GM21515 (cell line): Measurements from ENCODE around the gene MS4A18.

Experiments used
- ATAC-seq: cut with Tn5 transposase; IDR thresholded peaks from one replicate; pipeline ENCODE4 v1.9.1; 2021; ENCODE audit not compliant: unreplicated experiment

MS4A18 gene

GRCh38 chr11:60785136-60785535 lies 60.6 kb downstream of the MS4A18 start, which contains the start of gene MS4A10:
MS4A10 (plus strand) TSS chr11:60785333; CDS start chr11:60790336, 5,003 bp downstream.
- ATAC-seq, result no peak

DNA sequence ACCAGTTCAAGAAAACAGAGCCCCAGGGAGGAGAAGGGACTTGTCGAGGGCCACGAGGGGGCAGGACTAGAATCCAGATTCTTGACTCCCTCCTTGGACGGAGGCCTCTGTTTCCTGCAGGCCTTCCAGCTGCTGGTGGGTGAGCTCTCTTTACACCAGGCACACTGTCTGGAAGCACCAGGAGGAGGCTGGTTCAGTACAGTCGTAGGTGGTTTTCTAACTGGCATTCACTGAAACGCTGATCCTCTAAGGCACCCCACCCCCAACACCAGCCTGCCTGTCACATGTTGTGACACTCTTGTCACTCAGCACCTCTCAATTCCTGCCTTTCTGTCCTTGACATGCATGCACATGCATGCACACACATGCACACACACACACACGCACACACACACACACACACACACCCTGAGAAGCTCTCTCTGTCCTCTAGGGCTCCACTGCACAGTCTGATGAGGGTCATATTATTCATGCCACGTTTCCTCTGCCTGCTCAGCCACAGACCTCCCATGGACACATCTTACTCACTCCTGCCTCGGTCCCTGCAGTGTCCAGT lies 61.4 kb downstream of the MS4A18 start:
- ATAC-seq, result no peak

DNA sequence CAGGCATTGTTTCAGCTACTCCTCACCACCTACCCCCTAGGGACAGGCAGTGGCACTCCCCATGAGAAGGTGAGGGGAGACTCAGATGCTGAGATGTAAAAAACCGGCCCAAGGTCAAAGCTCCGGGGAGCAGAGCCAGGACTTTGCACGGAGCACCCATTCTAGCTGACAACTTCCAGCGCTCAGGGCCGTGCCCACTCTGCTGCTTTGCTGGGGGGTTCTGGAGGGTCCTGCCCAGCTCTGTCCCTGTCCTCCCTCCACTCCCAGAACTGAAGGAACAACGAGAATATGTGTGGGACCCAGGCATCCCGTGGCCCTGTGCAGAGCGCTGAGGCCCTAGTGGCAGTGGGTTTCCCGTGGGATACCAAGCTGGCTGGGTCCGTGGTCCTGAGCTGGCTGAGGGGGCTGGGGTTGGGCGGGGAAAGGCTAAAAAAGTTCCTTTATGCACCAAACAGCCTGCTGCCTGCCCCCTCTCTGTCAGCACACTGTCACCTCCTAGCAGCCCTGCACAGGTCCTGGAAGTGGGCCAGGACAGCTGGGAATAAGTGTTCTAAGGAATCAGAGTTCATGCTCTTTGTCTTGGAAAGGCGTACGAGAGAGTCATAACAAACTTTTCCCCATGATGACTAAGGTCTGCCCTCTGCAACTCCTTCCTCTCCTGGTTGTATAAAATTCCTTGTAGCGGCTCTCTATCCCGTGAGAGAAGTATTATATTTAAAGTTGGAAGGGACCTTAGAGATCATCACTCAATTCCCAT lies 62.5 kb downstream of the MS4A18 start:
- no peak for ATAC-seq

DNA sequence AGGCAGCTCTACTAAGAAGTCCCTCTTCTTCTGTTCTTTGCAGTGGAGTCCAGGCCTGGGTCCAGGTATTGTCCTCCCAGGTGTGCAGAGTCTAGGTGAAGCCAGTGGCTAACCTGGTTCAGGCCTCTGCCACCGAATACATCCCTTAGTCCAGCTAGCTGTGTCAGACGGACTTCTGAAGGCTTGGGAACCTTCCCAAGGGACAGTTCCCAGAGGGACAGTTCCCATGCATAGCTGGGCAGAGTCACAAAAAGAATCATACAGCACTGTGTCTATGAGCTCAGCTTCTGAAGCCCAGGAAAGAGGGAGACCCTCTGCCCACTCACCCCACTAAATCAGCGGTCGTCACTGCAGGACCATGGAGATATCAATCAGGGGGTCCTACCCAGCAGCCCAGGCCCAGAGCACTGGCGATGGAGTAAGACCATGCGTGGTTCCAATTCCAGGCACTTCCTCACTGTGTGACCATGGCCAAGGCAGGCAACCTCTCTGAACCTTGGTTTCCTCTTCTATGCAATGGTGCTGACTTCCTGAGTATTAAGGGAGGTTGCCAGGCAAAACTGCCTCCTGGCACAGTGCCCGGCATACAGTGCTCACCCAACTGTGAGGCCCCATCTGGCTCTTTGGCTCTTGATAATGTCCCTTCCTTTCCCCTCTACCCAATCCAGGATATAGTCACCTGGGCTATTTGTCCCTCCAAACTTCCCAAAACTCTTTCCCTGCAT lies 64.0 kb downstream of the MS4A18 start:
- ATAC-seq, result no peak

DNA sequence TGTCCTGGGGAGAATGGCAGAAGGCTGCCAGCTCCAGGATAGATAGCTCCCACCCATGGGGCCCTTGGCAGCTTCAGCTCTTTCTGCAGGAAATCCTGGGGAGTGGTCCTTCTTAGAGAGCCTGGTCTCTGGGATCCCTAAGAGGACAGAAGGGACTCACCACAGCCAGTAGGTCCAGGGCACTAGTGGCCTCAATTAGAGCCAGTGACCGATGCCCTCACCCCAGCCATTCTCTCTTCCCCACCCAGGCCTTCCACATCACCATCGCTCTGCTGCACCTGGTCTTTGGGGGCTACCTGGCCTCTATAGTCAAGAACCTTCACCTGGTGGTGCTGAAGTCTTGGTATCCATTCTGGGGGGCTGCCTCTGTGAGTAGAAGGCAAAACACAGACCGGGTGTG lies 66.2 kb downstream of the MS4A18 start:
- ATAC-seq, result no peak

DNA sequence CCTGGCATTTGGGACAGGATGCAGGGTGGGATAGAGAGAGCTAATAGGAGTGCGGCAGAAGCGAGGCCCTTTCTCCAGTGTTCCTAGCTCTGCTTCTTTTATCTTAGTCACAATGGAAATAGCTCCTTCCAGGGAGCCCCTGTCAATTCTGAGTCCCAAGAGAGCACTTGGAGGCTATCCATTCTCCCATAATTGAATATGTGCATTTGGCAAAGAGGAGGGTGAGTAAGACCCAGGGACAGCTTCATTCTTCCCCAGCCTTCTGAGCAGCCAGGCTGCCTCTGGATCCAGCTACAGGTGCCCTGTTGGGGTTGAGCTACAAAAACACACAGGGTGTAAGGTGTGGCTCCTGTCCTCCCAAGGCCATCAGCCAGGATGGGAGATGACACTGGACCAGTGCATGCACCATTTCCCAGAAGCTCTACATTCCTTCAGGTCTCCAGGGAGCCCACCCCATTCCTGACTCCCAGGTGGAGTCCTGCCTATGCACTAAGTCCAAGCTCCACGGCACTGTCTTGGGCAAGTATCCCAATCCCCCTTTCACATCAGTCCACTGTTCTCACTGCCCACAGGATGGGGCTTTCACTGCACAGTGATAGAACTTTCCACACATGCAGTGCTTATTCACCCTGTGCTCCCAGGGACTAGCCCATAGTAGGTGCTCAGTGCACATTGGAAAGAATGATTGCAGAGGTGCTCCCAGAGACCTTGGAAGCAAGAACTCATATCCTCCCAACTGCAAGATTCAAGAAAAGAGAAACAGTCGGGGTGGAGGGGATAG lies 66.8 kb downstream of the MS4A18 start:
- ATAC-seq, result no peak

DNA sequence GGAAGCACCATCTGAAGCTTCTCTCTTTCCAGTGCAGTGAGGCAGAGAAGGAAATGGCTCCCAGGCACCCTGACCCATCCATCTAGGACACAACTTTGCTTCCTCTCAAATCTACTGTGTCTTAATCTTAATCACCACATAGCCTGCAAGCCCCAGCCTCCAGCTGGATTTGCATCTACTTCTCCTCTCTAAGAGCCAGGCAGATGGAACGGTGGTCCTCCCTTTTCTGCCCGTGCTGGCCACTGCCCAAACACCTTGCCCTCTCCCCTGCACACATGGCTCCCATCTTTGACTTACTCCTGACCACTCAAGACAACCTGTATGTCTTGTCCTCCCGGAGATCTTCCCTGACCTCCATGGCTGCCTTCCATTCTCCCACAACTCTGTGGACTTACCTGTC lies 68.0 kb downstream of the MS4A18 start:
- ATAC-seq, result no peak
